IPS DF 4.7 (cell line): ENCODE results near the gene PSMD1.
"Not testable (repeated sequence)": the region's sequence is repeated elsewhere in the genome, so short reads cannot be mapped to it uniquely, and the experiment has no call there.

Experiments used
- DNase-seq: peaks from one replicate; pipeline ENCODE4 v3.0.0-alpha.2; 2013; ENCODE audit warnings: low spot score; ENCODE audit errors: extremely low read depth

PSMD1 gene

DNA sequence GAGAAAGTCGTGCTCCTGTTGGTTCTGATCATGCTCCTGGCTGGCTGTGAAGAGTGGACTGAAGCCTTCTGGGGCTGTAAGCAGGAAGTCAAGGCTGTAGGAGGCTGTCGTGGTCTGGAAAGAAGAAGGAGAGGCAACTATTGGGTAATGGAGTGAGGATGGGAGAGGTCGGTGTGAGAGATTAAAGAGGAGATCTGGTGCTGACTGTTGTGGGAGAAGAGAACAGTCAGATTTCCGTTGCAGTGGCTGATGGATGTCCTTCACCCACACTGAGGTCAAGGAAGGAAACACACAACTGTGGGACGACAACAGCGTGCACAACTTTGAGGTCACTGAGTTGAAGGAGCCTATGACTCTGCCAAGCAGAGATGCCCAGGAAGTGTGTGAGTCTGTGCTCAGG is 2.8 kb upstream of the PSMD1 start:
- no peak for DNase-seq

- no peak for DNase-seq
Measured at GRCh38 chr2:231057590-231057989, 923 bp downstream of the PSMD1 start.

- no peak for DNase-seq
Measured at GRCh38 chr2:231058761-231059550, 2.3 kb downstream of the PSMD1 start.

- no peak for DNase-seq
Measured at GRCh38 chr2:231059756-231060155, 3.1 kb downstream of the PSMD1 start.

DNA sequence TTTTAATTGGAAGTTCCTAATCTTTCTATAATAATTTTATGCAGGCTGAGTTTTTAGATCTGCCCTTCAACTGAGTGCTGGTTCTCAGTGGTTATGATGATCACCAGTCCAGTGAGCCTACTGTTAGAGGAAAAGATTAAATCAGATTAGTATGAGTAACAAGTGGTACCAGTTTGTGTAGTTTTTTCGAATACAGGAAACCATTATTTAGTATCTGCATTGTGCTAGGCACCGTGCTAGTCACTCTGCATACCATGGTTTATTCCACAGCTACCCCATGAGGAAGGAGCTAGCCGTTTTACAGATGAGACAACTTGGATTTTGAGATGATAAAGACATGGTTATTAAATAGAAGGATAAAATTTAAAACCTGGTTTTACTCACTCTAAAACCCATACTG is 6.1 kb downstream of the PSMD1 start:
- no peak for DNase-seq

GRCh38 chr2:231063347-231063746 is 6.7 kb downstream of the PSMD1 start:
- DNase-seq = no peak

DNA sequence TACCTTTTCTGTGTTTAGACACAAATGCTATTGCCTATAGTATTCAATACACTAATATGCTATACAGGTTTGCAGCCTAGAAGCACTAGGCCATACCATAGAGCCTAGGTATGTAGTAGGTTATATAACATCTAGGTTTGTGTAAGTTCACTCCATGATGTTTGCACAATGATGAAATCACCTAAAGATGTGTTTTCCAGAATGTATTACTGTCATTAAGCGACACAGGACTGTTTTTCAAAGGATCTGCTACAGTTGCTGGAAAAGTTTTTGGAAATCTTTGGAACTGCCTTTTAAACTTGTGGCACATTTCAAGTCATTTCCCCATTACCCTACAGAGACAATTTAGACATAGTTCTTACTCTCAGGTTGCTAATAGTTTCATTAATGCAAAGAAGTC is 9.3 kb downstream of the PSMD1 start:
- DNase-seq = no peak

- DNase-seq = not testable (repeated sequence)
Measured at GRCh38 chr2:231067531-231067930, 10.9 kb downstream of the PSMD1 start.

DNA sequence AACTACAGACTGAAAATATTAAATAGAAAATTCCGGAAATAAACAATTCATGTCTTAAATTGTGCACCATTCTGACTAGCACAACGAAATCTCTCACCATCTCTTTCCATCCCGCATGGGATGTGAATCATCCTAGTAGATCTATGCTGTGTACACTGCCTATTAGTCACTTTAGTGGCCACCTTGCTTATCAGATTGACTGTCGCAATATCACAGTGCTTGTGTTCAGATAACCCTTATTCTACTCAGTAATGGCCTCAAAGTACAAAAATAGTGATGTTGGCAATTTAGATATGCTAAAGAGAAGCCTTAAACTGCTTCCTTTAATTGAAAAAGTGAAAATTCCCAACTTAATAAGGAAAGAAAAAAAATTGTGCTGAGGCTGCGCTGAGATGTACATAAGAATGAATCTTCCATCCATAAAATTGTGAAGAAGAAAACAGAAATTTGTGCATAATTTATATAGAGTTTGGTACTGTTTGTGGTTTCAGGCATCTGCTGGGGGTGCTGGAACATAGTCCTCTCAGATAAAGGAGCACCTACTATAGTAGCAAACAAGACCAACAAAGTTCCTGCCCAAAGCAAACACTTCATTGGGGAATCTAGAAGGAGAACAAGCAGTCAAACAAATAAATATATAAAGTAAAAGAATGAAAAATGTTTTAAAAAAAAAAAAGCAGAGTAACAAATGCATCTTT is 12.0 kb downstream of the PSMD1 start:
- DNase-seq = no peak

DNA sequence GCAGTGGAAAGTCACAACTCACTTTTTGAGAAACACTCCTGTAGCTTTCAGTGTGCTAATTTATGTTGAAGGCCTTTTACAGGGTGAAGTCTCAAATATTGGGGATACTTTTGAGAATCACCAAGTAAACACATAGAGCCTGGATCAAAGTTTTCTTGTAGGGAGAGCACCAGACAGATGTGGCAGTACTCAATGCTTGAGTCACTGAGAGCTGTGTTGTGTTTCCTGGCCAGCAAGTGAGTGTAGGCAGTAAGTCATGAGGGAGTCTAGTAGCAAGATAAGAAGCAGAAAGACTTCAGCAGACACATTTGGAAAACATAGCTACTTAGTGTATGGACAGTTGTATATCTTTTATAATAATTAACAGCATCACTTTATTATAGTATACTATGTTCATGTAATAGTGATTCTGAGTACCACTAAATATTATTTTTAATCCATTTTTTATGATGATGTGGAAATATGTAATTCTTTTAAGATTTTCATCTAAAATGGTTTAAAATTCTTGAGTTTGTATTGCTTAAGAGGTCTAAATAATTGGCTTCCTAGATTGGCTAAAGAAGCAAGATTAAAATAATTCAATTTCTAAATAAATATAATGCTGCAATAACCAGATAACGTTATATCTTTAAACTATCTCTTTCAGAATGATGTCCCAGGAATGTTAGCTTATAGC is 12.8 kb downstream of the PSMD1 start:
- no peak for DNase-seq

GRCh38 chr2:231084565-231084964 is 27.9 kb downstream of the PSMD1 start:
- no peak for DNase-seq

GRCh38 chr2:231088754-231089153 is 32.1 kb downstream of the PSMD1 start:
- no peak for DNase-seq

GRCh38 chr2:231093933-231094332 is 37.3 kb downstream of the PSMD1 start:
- DNase-seq = no peak

GRCh38 chr2:231094736-231095346 is 38.2 kb downstream of the PSMD1 start:
- DNase-seq = no peak

- DNase-seq = no peak
Measured at GRCh38 chr2:231099918-231100317, 43.3 kb downstream of the PSMD1 start.

DNA sequence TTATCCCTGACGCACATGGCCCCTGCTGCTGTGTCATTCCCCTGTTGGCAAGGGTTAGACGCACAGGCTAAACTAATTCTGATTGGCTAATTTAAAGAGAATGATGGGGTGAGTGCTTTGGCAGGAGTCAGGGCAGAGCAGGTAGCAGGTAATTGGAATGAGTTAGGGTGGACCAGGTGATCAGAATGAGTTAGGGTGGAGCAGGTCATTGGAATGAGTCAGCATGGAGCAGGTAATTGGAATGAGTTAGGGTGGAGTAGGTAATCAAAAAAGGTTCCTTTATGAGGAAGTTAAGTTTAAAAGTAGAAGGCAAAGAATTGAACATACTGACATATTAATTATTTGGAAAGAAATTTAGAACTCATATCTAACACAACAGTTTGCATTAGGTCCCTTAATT is 43.7 kb downstream of the PSMD1 start:
- DNase-seq = not testable (repeated sequence)

GRCh38 chr2:231100990-231101389 is 44.3 kb downstream of the PSMD1 start:
- no peak for DNase-seq

DNA sequence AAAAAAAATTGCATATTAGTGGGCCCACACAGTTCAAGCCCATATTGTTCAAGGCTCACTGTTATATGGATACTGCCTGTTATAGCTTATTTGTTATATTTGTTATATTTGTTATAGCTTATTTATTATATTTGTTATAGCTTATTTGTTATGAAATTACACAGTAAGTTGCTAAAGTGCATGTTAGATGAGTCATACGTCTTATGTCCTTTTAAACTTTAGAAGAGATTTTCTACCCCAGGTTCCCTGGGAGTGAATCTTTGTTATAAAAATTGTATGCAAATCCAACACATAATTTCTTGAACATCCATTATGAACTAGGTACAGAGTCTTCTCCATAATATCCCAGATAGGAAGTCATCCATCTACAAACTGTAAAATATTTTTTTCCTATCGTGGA is 46.1 kb downstream of the PSMD1 start:
- no peak for DNase-seq

GRCh38 chr2:231104115-231104713 is 47.5 kb downstream of the PSMD1 start:
- DNase-seq = peak; percentile 46

- DNase-seq = no peak
Measured at GRCh38 chr2:231110551-231110950, 53.9 kb downstream of the PSMD1 start.

DNA sequence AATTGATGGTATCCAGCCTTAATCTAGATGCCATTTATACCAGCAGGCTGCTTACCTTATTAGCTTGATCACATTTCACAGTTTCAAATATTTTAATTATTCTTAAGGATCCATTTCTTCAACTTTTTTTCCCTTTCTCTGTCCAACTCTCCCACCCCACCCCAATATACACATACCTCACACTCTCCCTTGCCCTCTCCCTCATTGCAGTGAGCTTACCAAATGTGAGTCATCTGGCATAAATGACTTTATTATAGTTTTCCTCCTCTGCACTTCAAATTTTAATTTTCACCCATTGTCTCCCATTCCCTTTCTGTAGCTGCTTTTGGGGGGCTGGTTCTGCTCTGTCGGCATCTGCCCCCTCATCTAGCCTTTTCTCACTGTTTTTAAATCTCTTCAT is 55.3 kb downstream of the PSMD1 start:
- DNase-seq = no peak

- no peak for DNase-seq
Measured at GRCh38 chr2:231113489-231113888, 56.8 kb downstream of the PSMD1 start.
